C4-2B (cell line): Measurements from ENCODE around the gene PTPRT.

ENCODE experiments used
- CTCF ChIP-seq: fragments of 450-650 bp; conservative IDR thresholded peaks from 2 replicates; pipeline ENCODE4 v1.5.1; 2017; ENCODE audit warnings: mild to moderate bottlenecking
- ZFX ChIP-seq: fragments of 450-650 bp; IDR thresholded peaks from 2 replicates; pipeline ENCODE4 v1.6.1; 2017

GRCh38 chr20:42705550-42705949, 484.2 kb downstream of the PTPRT start:
- TF ChIP-seq CTCF, result no peak
- no peak for TF ChIP-seq ZFX
